BE2C (cell line): ENCODE measurements around the gene SEMA4D. TPM values are rescaled to one million over a fixed set of nuclear protein-coding genes. Genes with fewer than 3 reads are reported as not detected.

Source experiments
- DNase-seq: peaks from one replicate; pipeline ENCODE4 v3.0.0-alpha.2; 2020
- H3K27me3 ChIP-seq: fragments of 250-450 bp; sonication (Bioruptor Pico); 2 replicates; pipeline ENCODE4 v1.5.1; 2020; ENCODE audit warnings: mild to moderate bottlenecking
- H3K36me3 ChIP-seq: fragments of 250-450 bp; sonication (Bioruptor Pico); 2 replicates; pipeline ENCODE4 v1.5.1; 2020; ENCODE audit warnings: mild to moderate bottlenecking
- H3K4me1 ChIP-seq: fragments of 250-450 bp; sonication (Bioruptor Pico); 2 replicates; pipeline ENCODE4 v1.5.1; 2020
- H3K4me3 ChIP-seq: 2 replicates; pipeline ENCODE4 v1.5.1; 2011; ENCODE audit warnings: low read depth, low read length
- H3K9me3 ChIP-seq: fragments of 250-450 bp; sonication (Bioruptor Pico); 2 replicates; pipeline ENCODE4 v1.5.1; 2020
- polyA plus RNA-seq: library from polyadenylated mRNA; unstranded; fragments of >200 nt; gene quantifications from one replicate; pipeline ENCODE4 v1.2.1, GENCODE V29; 2012; ENCODE audit warnings: low read depth, missing spikeins; ENCODE audit not compliant: insufficient read length, insufficient read depth
- TF ChIP-seq, protein P1 (sequence below): IDR thresholded peaks from 2 replicates; pipeline ENCODE4 v1.5.1; 2012; ENCODE audit warnings: mild to moderate bottlenecking, low read depth, low read length

The SEMA4D gene, protein sequence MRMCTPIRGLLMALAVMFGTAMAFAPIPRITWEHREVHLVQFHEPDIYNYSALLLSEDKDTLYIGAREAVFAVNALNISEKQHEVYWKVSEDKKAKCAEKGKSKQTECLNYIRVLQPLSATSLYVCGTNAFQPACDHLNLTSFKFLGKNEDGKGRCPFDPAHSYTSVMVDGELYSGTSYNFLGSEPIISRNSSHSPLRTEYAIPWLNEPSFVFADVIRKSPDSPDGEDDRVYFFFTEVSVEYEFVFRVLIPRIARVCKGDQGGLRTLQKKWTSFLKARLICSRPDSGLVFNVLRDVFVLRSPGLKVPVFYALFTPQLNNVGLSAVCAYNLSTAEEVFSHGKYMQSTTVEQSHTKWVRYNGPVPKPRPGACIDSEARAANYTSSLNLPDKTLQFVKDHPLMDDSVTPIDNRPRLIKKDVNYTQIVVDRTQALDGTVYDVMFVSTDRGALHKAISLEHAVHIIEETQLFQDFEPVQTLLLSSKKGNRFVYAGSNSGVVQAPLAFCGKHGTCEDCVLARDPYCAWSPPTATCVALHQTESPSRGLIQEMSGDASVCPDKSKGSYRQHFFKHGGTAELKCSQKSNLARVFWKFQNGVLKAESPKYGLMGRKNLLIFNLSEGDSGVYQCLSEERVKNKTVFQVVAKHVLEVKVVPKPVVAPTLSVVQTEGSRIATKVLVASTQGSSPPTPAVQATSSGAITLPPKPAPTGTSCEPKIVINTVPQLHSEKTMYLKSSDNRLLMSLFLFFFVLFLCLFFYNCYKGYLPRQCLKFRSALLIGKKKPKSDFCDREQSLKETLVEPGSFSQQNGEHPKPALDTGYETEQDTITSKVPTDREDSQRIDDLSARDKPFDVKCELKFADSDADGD
- 5.2 TPM for polyA plus RNA-seq

DNA sequence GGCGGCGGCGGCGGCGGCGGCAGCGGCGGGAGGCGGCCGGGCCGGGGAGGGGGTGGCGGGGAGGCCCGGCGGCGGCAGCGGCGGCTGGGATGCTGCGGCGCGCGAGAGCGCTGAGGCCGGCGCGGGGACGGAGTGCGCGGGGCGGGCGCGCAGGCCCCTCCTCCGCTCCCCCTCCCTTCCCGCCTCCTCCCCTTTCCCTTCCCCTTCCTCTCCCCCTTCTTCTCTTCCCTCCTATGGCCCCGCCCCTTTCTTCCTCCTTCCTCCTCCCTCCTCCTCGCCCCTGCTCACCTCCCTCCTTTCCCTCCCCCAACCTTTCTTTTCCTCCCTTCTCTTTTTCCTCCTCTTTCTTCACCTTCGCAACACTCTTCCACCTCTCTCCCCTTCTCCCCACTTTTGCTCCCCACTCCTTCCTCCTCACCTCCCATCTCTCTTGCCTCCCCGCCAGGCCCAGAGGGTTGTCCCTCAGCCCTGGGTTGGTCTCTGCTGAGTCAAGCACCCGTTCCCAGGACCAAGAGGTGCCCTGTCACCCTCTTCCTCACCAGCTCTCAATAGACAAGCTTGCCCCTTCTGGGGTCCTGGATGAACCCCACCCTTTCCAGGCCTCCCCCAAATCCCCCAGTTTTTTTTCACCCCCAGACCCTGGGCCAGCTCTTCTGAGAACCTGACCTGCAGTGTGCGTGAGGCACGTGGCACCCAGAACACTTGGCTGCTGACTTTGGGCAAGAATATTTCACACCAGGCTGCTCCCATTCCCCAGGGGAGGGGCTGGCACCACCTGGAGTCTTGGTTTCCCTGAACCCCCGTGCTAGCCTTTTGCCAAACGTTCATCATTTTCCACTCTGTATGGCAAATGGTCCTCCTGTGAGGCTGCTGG, at the start of gene SEMA4D:
TSS of gene SEMA4D (minus strand) at position 136 of the 874 bp plus-strand sequence. CDS start 92,657 bp downstream, outside the sequence.
- H3K4me3 ChIP-seq = peak within 1 kb of the TSS; percentile 67
- peak; percentile 70 for DNase-seq
- no peaks in the 10 kb centered on the region for H3K36me3 ChIP-seq
- H3K9me3 ChIP-seq = no peaks in the 10 kb centered on the region
- TF ChIP-seq, protein P1, sequence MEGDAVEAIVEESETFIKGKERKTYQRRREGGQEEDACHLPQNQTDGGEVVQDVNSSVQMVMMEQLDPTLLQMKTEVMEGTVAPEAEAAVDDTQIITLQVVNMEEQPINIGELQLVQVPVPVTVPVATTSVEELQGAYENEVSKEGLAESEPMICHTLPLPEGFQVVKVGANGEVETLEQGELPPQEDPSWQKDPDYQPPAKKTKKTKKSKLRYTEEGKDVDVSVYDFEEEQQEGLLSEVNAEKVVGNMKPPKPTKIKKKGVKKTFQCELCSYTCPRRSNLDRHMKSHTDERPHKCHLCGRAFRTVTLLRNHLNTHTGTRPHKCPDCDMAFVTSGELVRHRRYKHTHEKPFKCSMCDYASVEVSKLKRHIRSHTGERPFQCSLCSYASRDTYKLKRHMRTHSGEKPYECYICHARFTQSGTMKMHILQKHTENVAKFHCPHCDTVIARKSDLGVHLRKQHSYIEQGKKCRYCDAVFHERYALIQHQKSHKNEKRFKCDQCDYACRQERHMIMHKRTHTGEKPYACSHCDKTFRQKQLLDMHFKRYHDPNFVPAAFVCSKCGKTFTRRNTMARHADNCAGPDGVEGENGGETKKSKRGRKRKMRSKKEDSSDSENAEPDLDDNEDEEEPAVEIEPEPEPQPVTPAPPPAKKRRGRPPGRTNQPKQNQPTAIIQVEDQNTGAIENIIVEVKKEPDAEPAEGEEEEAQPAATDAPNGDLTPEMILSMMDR = no peak
- no peaks in the 10 kb centered on the region for H3K27me3 ChIP-seq
- peaks cover 11% of the 10 kb centered on the region for H3K4me1 ChIP-seq

DNA sequence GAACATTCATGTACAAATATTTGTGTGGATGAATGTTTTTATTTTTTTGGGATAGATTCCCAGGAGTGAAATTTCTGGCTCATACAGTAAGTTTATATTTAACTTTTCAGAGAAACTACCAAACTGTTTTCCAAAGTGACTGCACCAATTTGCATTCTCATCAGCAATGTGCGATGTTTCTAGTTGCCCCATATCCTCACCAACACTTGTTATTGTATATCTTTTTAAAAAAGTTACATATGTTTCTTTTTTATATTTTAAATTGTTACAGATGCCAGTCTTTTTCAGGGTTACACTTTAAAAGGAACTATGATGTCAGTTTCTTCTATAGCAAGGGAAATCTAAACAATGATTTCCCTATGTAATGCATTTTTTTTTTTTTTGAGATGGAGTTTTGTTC, 49.1 kb upstream of the SEMA4D start:
- H3K4me1 ChIP-seq = no peaks in the 10 kb centered on the region
- H3K4me3 ChIP-seq = no peak overlapping the region
- H3K9me3 ChIP-seq = no peaks in the 10 kb centered on the region
- H3K27me3 ChIP-seq = no peaks in the 10 kb centered on the region
- H3K36me3 ChIP-seq = no peaks in the 10 kb centered on the region
- DNase-seq = no peak
- TF ChIP-seq, protein P1 = no peak

DNA sequence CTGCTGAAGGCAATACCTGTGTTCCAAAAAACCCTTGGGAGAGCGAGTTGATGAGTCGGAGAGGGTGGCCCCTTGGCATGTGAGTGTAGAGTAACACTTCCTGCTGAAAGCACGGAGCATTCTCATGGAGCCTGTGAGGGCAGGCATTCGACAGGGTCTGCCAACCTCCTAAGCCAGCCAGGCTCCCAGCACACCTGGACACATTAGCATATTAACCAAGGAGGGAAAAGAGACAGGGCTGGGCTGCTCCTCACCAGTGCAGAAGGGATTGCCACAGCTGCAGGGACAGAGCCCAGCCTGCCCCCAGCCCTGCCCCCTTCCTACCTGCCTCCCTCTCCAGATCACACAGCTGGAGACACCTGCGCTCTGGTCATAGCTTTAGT, 46.4 kb upstream of the SEMA4D start:
- TF ChIP-seq, protein P1 = no peak
- DNase-seq = no peak
- no peaks in the 10 kb centered on the region for H3K9me3 ChIP-seq
- no peak overlapping the region for H3K4me3 ChIP-seq
- H3K4me1 ChIP-seq = no peaks in the 10 kb centered on the region
- no peaks in the 10 kb centered on the region for H3K27me3 ChIP-seq
- H3K36me3 ChIP-seq = no peaks in the 10 kb centered on the region

DNA sequence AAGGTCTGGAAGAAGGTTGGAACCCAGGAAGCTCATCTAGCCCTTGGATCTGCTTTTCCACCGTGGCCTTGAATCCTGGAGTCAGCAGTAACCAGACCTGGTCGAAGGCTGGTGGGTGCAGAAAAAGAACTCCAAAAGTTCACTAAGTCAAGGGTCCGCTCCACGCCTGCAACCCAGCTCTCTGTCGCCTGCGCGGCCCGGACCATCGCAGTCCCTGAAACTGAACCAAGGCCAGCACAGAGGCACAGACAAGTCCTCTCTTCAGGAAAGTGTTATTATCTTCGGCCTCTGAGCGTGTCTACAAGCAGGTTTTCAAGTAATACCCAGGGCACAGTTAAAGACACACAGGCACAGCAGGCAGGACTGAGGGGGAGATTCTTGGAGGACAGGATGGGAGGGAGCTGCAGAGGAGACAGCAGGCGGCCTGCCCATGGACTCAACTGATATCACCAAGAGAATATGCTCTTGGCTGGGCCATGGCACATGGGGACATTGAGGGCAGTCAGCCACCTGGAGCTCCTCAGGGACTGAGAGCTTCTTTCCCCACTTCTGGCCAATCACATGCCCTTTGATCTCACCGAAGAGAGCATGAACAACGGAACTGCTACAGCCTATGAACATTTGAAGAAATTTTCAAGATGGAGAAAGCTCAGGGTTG, 45.8 kb upstream of the SEMA4D start:
- no peak for DNase-seq
- Histone ChIP-seq H3K4me1 (no peaks in the 10 kb centered on the region), H3K9me3 (no peaks in the 10 kb centered on the region), H3K27me3 (no peaks in the 10 kb centered on the region), H3K4me3 (no peak overlapping the region), H3K36me3 (no peaks in the 10 kb centered on the region)
- TF ChIP-seq, protein P1 = no peak

DNA sequence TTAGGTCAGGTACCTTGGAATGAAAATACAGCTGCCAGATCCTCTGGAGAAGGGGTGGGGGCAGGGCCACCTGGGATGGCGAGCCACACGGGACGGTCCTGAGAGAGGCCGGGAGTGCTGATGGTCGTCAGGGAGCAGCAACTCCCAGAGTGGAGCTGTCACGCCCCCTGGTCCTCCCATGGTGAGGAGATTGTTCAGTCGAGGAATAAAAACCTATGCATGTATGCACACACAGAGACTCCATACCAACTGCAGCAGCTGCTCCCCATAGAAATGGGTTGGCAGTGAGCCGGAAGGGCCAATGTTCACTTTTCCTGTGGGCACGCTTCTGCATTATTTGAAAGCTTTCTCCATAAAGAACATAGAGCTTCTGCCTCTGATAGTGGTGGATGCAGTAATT, 45.2 kb upstream of the SEMA4D start:
- no peak for DNase-seq
- H3K4me1 ChIP-seq = no peaks in the 10 kb centered on the region
- TF ChIP-seq, protein P1 = no peak
- H3K4me3 ChIP-seq = no peak overlapping the region
- no peaks in the 10 kb centered on the region for H3K9me3 ChIP-seq
- H3K27me3 ChIP-seq = no peaks in the 10 kb centered on the region
- H3K36me3 ChIP-seq = no peaks in the 10 kb centered on the region
